Epithelial cell of proximal tubule (primary cell): Measurements from ENCODE around the gene ADGRD1. TPM values are rescaled to one million over a fixed set of nuclear protein-coding genes. Genes with fewer than 3 reads are reported as not detected.
"Not testable (repeated sequence)": the region's sequence is repeated elsewhere in the genome, so short reads cannot be mapped to it uniquely, and the experiment has no call there.

Experiments used
- DNase-seq: peaks from one replicate; pipeline ENCODE4 v3.0.0-alpha.2; 2011; ENCODE audit warnings: low read depth
- H3K4me3 ChIP-seq: 2 replicates; pipeline ENCODE4 v1.5.1; 2011; ENCODE audit warnings: low read depth, mild to moderate bottlenecking, low read length
- CTCF ChIP-seq: conservative IDR thresholded peaks from 2 replicates; pipeline ENCODE4 v1.5.1; 2012; ENCODE audit warnings: low read depth, mild to moderate bottlenecking, low read length
- total RNA-seq: library from RNA; depleted of rRNA; stranded (reverse); fragments of >200 nt; gene quantifications from 2 replicates; pipeline ENCODE4 v1.2.3, GENCODE V29; 2015

The ADGRD1 gene
- total RNA-seq, 1 donor from 2014 or later, result not detected

GRCh38 chr12:131121705-131122405 is 168.1 kb downstream of the ADGRD1 start:
- no peak overlapping the region for H3K4me3 ChIP-seq
- no peak for TF ChIP-seq CTCF
- no peak for DNase-seq

- H3K4me3 ChIP-seq, result no peak overlapping the region
- no peak for TF ChIP-seq CTCF
- no peak for DNase-seq
Measured at GRCh38 chr12:131122631-131123030, 168.9 kb downstream of the ADGRD1 start.

- H3K4me3 ChIP-seq, result no peak overlapping the region
- TF ChIP-seq CTCF, result no peak
- DNase-seq, result no peak
Measured at GRCh38 chr12:131123817-131124216, 170.1 kb downstream of the ADGRD1 start.

DNA sequence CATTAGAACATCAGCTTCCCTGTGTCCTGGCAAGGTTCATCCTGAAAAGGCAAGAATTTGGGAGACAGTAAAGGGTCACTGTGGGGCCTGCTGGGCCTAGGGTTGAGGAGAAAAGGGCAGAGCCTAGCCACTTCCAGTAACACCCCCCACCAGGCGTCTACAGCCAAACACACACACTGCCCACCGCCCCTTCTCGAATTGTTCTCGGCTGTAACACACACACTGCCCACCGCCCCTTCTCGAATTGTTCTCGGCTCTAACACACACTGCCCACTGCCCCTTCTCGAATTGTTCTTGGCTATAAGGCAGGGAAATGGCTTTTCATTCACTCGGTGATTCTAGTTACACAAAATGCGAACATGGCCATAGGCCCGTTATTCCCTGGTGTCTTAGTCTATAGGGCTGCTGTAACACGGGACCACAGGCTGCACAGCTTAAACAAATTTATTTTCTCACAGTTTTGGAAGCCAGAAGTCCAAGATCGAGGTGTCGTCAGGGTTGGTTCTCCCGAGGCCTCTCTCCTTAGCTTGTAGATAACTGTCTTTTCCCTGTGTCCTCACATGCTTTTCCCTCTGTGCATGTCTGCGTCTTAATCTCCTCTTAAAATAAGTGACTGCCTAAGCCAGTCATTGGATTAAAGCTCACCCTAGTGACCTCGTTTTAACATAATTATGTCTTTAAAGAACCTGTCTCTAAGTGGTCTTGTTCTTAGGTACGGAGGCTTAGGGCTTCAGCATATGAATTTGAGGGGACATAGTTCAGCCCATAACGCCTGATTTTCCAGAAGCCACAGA is 171.0 kb downstream of the ADGRD1 start:
- DNase-seq, result no peak
- TF ChIP-seq CTCF, result no peak
- no peak overlapping the region for H3K4me3 ChIP-seq

GRCh38 chr12:131126662-131127173 is 173.0 kb downstream of the ADGRD1 start:
- no peak overlapping the region for H3K4me3 ChIP-seq
- no peak for TF ChIP-seq CTCF
- DNase-seq, result no peak

DNA sequence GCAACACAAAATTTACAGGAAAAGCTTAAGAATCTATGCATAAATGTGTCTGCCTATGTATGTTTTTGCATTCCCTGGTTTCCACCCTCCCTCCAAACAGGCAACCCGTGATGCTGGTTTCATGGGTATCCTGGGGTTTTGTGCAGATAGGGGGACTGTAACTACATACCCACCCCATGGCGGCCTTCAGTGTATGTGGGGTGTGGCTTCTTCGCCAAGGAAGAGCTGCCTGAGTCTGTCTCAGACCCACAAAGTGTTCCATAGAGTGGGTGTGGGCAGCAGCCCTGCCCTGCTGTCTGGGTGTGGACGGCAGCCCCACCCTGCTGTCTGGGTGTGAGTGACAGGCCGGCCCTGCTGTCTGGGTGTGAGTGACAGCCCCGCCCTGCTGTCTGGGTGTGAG is 174.8 kb downstream of the ADGRD1 start:
- no peak overlapping the region for H3K4me3 ChIP-seq
- no peak for DNase-seq
- no peak for TF ChIP-seq CTCF

DNA sequence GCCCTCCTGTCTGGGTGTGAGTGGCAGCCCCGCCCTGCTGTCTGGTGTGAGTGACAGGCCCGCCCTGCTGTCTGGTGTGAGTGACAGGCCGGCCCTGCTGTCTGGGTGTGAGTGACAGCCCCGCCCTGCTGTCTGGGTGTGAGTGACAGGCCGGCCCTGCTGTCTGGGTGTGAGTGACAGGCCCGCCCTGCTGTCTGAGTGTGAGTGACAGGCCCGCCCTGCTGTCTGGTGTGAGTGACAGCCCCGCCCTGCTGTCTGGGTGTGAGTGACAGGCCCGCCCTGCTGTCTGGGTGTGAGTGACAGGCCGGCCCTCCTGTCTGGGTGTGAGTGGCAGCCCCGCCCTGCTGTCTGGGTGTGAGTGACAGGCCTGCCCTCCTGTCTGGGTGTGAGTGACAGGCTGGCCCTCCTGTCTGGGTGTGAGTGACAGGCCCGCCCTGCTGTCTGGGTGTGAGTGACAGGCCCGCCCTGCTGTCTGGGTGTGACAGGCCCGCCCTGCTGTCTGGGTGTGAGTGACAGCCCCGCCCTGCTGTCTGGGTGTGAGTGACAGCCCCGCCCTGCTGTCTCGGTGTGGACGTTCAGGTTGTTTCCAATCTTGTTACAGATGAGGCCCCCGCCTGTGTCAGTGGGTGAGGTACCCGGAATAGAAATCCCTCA is 175.4 kb downstream of the ADGRD1 start:
- not testable (repeated sequence) for DNase-seq, H3K4me3 ChIP-seq
